ENCODE data around the gene VCPKMT.

- no peak for TF ChIP-seq POLR2A (IDR thresholded peaks at IDR 0.05)
- TF ChIP-seq, protein P1, sequence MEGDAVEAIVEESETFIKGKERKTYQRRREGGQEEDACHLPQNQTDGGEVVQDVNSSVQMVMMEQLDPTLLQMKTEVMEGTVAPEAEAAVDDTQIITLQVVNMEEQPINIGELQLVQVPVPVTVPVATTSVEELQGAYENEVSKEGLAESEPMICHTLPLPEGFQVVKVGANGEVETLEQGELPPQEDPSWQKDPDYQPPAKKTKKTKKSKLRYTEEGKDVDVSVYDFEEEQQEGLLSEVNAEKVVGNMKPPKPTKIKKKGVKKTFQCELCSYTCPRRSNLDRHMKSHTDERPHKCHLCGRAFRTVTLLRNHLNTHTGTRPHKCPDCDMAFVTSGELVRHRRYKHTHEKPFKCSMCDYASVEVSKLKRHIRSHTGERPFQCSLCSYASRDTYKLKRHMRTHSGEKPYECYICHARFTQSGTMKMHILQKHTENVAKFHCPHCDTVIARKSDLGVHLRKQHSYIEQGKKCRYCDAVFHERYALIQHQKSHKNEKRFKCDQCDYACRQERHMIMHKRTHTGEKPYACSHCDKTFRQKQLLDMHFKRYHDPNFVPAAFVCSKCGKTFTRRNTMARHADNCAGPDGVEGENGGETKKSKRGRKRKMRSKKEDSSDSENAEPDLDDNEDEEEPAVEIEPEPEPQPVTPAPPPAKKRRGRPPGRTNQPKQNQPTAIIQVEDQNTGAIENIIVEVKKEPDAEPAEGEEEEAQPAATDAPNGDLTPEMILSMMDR (IDR thresholded peaks at IDR 0.05), result no peak
Observed at GRCh38 chr14:50070230-50070629, 46.1 kb downstream of the VCPKMT start.
